Measurements from ENCODE around the gene ARFGEF2.

- no peak for TF ChIP-seq CTCF (conservative IDR thresholded peaks at IDR 0.05)
- TF ChIP-seq ZFX (IDR thresholded peaks at IDR 0.05): no peak
Measured at GRCh38 chr20:49052334-49052733, 130.8 kb downstream of the ARFGEF2 start.
